Measurements from ENCODE around the gene B3GAT3.
A peak's percentile ranks its signal among the peaks of the same experiment; 100 is the strongest.
"Not testable (repeated sequence)": the region's sequence is repeated elsewhere in the genome, so short reads cannot be mapped to it uniquely, and the experiment has no call there.

The B3GAT3 gene

GRCh38 chr11:62621567-62622470 is at the start of gene B3GAT3:
Gene B3GAT3, minus strand, starts transcription at chr11:62621986. Its CDS starts 39 bp downstream, at chr11:62621947.
- Mint-ChIP-seq H3K9me3 (no peaks in the 10 kb centered on the region), H3K4me1 (peaks cover 20% of the 10 kb centered on the region), H3K27ac (peak within 1 kb of the TSS; percentile 96), H3K4me3 (peak within 1 kb of the TSS; percentile 95), H3K36me3 (peaks cover 92% of the 10 kb centered on the region)
- DNase-seq (ENCODE audit: low spot score in 2 of 2) (peak; percentile 89 to 99), ATAC-seq (peak; percentile 95)

DNA sequence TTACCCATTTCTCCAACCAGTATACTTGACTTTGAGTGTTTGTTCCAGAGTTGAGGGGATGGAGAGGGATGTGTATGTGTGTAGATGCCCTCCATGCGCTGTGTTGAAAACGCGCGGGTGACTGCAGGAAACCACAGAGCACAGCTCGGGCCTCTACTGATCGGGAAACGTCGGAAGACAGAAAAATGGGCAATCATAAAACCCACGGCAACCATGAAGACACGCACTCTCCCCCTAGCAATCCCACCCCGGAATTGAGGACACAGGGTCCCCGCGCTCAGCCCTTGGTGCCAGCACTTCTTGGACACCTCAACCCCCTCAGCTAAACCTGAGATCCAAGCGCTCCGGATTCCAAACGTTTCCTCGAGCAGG is 49.4 kb upstream of the B3GAT3 start:
- Mint-ChIP-seq H3K36me3 (peaks cover 97% of the 10 kb centered on the region), H3K27ac (peak overlapping the region; percentile 97), H3K4me3 (peak overlapping the region; percentile 99), H3K4me1 (peaks cover 42% of the 10 kb centered on the region), H3K9me3 (no peaks in the 10 kb centered on the region)
- DNase-seq (ENCODE audit: low spot score in 2 of 2) (no peak), ATAC-seq (peak; percentile 37)

DNA sequence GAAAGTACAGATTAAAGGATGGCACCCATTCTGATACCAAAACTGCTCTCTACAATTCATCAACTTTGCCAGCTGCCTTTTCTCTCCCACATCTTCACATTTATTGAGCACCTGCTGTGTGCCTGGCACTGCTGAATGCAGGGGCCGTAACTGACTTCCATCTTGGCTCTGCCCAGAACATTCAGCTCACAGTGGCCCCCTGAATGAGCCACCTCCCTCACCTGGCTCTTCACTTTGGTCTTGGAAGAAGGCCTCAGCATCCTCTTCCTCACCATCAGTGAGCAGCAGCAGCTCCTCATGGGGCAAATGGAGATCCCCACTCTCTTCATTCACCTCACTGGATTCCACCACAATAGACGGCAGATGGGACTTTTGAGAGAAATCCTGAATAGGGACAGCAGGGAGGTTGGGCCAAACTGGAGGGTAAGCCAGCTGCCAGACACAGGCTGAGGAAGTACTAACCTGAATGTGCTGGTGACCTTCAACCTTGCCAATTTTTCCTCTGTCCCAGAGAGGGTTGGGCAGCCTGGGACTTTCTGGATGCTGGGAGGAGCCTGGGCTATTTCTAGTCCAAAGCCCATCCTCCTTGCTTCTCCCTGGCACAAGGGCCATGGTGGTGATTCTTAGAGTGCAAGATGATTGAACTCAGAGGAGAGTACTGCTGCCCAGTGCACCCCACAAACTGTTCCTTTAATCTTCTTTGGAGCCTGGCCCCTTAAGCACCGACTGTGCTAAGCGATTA is 47.8 kb upstream of the B3GAT3 start:
- no peaks in the 10 kb centered on the region for H3K9me3 Mint-ChIP-seq
- peak overlapping the region; percentile 97 for H3K27ac Mint-ChIP-seq
- no peak for DNase-seq (ENCODE audit: low spot score in 2 of 2)

GRCh38 chr11:62667460-62667859 is 45.7 kb upstream of the B3GAT3 start:
- ATAC-seq: no peak
- no peak for DNase-seq (ENCODE audit: low spot score in 2 of 2)
- peak overlapping the region; percentile 97 for H3K27ac Mint-ChIP-seq
- H3K36me3 Mint-ChIP-seq: peaks cover 99% of the 10 kb centered on the region
- H3K9me3 Mint-ChIP-seq: no peaks in the 10 kb centered on the region
- H3K4me3 Mint-ChIP-seq: peak overlapping the region; percentile 95
- peaks cover 48% of the 10 kb centered on the region for H3K4me1 Mint-ChIP-seq

More for the DNA sequence above, 47.8 kb upstream of the B3GAT3 start:
- Mint-ChIP-seq H3K36me3 (peaks cover 98% of the 10 kb centered on the region), H3K4me1 (peaks cover 40% of the 10 kb centered on the region), H3K4me3 (peak overlapping the region; percentile 99)
- no peak for ATAC-seq

GRCh38 chr11:62666259-62666926 is 44.6 kb upstream of the B3GAT3 start:
- H3K27ac Mint-ChIP-seq: peak overlapping the region; percentile 97
- H3K36me3 Mint-ChIP-seq: peaks cover 99% of the 10 kb centered on the region
- no peaks in the 10 kb centered on the region for H3K9me3 Mint-ChIP-seq
- DNase-seq (ENCODE audit: low spot score in 2 of 2): no peak
- peaks cover 47% of the 10 kb centered on the region for H3K4me1 Mint-ChIP-seq
- no peak for ATAC-seq
- H3K4me3 Mint-ChIP-seq: peak overlapping the region; percentile 95

DNA sequence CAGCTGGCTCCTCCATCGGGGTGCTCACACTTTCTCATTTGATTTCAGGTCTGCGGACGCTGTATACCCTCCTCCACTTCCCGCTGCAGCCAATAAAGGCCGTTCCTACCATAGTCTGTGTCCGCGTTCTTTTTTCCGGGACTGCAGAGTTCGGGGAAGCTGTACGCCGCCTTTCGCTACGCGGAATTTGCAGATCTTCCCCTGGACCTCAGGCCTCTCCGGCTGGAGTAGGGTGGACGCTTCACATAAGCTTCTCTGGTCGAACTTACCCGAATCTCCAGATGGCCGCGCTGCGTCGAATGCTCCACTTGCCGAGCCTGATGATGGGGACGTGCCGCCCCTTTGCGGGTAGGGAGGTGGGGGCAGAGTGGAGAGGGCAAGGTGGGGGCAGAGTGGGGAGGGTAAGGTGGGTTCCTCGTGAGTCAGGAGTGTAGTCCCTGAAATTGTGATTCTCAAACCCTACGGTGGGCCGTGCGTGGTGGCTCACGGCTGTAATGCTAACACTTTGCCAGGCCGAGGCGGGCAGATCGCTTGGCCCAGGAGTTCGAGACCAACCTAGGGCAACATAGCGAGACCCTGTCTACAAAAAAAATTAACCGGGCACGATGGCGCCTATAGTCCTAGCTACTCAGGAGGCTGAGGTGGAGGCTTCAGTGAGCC is 43.9 kb upstream of the B3GAT3 start:
- Mint-ChIP-seq H3K36me3 (peaks cover 99% of the 10 kb centered on the region), H3K9me3 (no peaks in the 10 kb centered on the region), H3K4me3 (peak overlapping the region; percentile 95), H3K4me1 (peaks cover 40% of the 10 kb centered on the region), H3K27ac (peak overlapping the region; percentile 97)
- ATAC-seq: peak; percentile 66
- DNase-seq (ENCODE audit: low spot score in 2 of 2): peak in 1 of 2 donors; percentile 82

- H3K4me3 Mint-ChIP-seq: peak within 1 kb of the TSS; percentile 95
- DNase-seq (ENCODE audit: low spot score in 2 of 2): peak; percentile 97 to 99
Measured at GRCh38 chr11:62665075-62665598, 43.4 kb upstream of the B3GAT3 start, which contains the start of the genes C11orf98 and CSKMT. Gene C11orf98, minus strand, starts transcription at chr11:62665210. Its CDS starts 41 bp downstream, at chr11:62665169. Gene CSKMT, plus strand, starts transcription at chr11:62665312. Its CDS starts 568 bp downstream, at chr11:62665880.

DNA sequence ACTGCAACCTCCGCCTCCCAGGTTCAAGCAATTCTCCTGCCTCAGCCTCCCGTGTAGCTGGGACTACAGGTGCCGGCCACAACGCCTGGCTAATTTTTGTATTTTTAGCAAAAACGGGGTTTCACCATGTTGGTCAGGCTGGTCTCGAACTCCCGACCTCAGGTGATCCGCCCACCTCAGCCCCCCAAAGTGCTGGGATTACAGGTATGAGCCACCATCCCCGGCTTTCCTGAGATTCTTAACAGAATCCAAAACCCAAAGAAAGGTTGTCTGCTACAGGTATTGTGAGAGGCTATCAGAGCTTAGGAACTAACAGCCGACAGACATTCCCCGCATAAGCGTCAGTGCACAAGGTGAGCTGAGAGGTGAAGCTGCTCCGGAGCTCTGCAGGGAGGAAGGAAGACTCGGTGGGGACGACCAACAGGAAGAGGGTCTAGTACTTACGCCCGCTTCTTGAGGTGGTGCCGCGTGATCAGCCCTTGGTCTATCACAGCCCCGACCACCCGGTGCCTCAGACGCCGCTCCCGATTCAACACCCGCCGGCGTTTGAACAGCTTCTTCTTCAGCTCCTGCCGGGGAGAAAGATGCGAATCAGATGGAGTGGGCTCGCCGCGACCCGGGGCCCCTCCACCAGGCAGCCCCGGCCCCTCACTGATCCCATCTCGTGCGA is 42.8 kb upstream of the B3GAT3 start:
- H3K9me3 Mint-ChIP-seq: no peaks in the 10 kb centered on the region
- peak overlapping the region; percentile 95 for H3K4me3 Mint-ChIP-seq
- peak; percentile 57 for ATAC-seq
- peaks cover 90% of the 10 kb centered on the region for H3K36me3 Mint-ChIP-seq
- peak overlapping the region; percentile 97 for H3K27ac Mint-ChIP-seq
- peaks cover 32% of the 10 kb centered on the region for H3K4me1 Mint-ChIP-seq
- no peak for DNase-seq (ENCODE audit: low spot score in 2 of 2)

More at GRCh38 chr11:62665075-62665598, 43.4 kb upstream of the B3GAT3 start, which contains the start of the genes C11orf98 and CSKMT:
- H3K9me3 Mint-ChIP-seq: no peaks in the 10 kb centered on the region
- H3K4me1 Mint-ChIP-seq: peaks cover 38% of the 10 kb centered on the region
- peaks cover 95% of the 10 kb centered on the region for H3K36me3 Mint-ChIP-seq
- peak; percentile 94 for ATAC-seq
- peak within 1 kb of the TSS; percentile 97 for H3K27ac Mint-ChIP-seq

DNA sequence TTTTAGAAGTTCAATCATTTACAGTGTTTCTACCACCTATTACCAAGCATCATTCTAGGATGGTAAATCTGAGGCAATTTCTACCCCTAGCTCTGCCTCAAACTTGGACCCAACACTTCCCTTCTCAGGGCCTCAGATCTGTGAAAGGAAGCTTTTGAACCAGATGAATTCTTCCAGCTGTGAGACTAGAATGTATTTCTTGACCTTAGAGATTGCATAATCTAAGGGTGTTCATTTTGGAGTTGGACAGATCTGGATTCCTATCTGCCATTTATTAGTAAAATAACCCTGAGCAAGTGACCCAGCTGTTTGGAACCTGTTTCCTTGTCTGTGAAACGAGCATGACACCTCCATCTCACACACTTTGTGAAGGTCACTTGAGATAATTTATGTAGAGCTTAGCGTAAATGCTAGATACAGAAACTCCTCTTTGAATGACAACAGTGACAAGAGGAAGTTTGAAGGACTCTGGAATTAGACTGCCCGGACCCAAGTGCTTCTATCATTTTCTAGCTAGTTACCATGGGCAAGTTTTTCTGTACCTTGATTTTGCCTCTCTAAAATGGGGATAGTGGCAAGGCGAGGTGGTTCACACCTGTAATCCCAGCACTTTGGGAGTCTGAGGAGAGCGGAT is 35.1 kb upstream of the B3GAT3 start:
- Mint-ChIP-seq H3K36me3 (peaks cover 28% of the 10 kb centered on the region), H3K9me3 (no peaks in the 10 kb centered on the region), H3K4me1 (peaks cover 24% of the 10 kb centered on the region), H3K4me3 (no peak overlapping the region), H3K27ac (no peak overlapping the region)
- no peak for ATAC-seq
- no peak for DNase-seq (ENCODE audit: low spot score in 2 of 2)

DNA sequence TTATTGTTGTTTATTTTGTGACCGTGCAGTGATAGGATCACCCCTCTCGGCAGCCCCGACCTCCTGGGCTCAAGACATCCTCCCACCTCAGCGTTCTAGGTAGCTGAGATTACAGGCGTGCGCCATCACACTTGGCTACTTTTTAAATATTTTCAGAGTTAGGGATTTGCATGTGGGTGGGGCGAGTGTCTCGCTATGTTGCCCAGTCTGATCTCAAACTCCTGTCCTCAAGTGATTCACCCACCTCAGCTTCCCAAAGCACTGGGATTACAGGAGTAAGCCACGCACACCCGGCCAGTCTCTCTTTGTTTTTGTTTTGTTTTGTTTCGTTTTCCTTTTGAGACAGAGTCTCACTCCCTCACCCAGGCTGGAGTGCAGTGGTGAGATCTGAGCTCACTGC is 32.5 kb upstream of the B3GAT3 start:
- Mint-ChIP-seq H3K9me3 (no peaks in the 10 kb centered on the region), H3K4me1 (peaks cover 24% of the 10 kb centered on the region), H3K4me3 (peak overlapping the region; percentile 93), H3K27ac (peak overlapping the region; percentile 98), H3K36me3 (peaks cover 26% of the 10 kb centered on the region)
- no peak for ATAC-seq
- DNase-seq (ENCODE audit: low spot score in 2 of 2): no peak

DNA sequence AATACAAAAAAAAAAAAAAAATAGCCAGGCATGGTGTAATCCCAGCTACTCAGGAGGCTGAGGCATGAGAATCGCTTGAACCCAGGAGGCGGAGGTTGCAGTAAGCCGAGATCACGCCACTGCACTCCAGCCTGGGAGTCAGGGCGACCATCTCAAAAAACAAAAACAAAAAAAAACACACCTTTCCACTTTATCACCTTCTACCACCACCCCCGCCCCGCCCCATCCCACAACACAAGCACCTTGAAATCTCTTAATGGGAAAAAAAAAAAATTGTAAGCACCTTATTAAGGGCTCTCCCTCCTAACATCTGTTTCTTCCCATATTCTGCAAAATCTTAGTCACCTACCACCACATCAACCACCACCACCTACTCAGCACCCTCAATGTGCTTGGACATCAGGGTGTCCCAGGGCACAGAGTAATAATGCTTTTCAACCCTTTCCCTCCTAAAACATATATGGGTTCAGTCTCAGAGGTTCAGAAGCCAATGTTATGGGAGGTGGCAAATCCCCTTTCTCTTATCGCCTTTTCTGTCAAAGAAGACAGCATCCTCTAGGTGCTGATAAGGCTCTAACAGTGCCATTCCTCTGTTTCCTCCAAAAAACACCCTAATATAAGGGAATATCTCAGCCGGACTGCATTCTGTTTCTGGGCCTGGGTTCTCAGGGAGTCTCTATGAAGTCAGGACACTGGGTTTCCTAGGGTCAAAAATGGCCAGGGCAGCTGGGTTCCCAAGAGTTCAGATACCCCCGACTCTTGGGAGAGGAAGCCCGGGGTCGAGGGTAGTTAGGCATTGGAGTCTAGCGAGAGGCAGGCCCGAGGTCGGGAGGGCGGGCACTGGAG is 30.6 kb upstream of the B3GAT3 start:
- H3K9me3 Mint-ChIP-seq: no peaks in the 10 kb centered on the region
- H3K4me1 Mint-ChIP-seq: peaks cover 24% of the 10 kb centered on the region
- peak overlapping the region; percentile 98 for H3K27ac Mint-ChIP-seq
- peaks cover 43% of the 10 kb centered on the region for H3K36me3 Mint-ChIP-seq
- ATAC-seq: peak; percentile 17
- DNase-seq (ENCODE audit: low spot score in 2 of 2): peak in 1 of 2 donors; percentile 64
- H3K4me3 Mint-ChIP-seq: peak overlapping the region; percentile 93

- H3K4me3 Mint-ChIP-seq; DNase-seq (ENCODE audit: low spot score in 2 of 2); H3K9me3 Mint-ChIP-seq; ATAC-seq; H3K27ac Mint-ChIP-seq: not testable (repeated sequence)
- peaks cover 61% of the 10 kb centered on the region for H3K36me3 Mint-ChIP-seq
- H3K4me1 Mint-ChIP-seq: peaks cover 31% of the 10 kb centered on the region
Measured at GRCh38 chr11:62650283-62650682, 28.5 kb upstream of the B3GAT3 start.

GRCh38 chr11:62649486-62649885 is 27.7 kb upstream of the B3GAT3 start:
- Mint-ChIP-seq H3K9me3 (no peaks in the 10 kb centered on the region), H3K36me3 (peaks cover 68% of the 10 kb centered on the region), H3K4me3 (no peak overlapping the region), H3K27ac (no peak overlapping the region), H3K4me1 (peaks cover 33% of the 10 kb centered on the region)
- ATAC-seq (no peak), DNase-seq (ENCODE audit: low spot score in 2 of 2) (no peak)
